ENCODE data around the gene FGD2. TPM values are rescaled to one million over a fixed set of nuclear protein-coding genes. Genes with fewer than 3 reads are reported as not detected.

The FGD2 gene
- total RNA-seq, 4 donors from 2014 or later: 2.5 to 292 (median 34.9) TPM

- TF ChIP-seq POLR2A (IDR thresholded peaks at IDR 0.05) (no peak), CTCF (IDR thresholded peaks at IDR 0.05) (peak; percentile 84 to 98 (median 92))
- peak overlapping the region in 1 of 4 donors; percentile 4 for H3K4me3 ChIP-seq
- peak overlapping the region in 1 of 4 donors; percentile 74 for H3K27ac ChIP-seq
- no peaks in the 10 kb centered on the region for H3K9me3 ChIP-seq
- no peaks in the 10 kb centered on the region for H3K36me3 ChIP-seq
- peaks cover 3 to 36% (median 31%) of the 10 kb centered on the region in 4 donors for H3K4me1 ChIP-seq
- H3K27me3 ChIP-seq: no peaks in the 10 kb centered on the region
- DNase-seq: peak; percentile 92 to 97 (median 95)
These were observed 45.9 kb downstream of the FGD2 start for GRCh38 chr6:37051138-37052026.

- no peaks in the 10 kb centered on the region for H3K36me3 ChIP-seq
- no peaks in the 10 kb centered on the region for H3K9me3 ChIP-seq
- no peak for TF ChIP-seq POLR2A (IDR thresholded peaks at IDR 0.05)
- no peak for TF ChIP-seq CTCF (IDR thresholded peaks at IDR 0.05)
- DNase-seq: no peak
- no peak overlapping the region for H3K4me3 ChIP-seq
- H3K27ac ChIP-seq: no peak overlapping the region
- no peaks in the 10 kb centered on the region for H3K27me3 ChIP-seq
- H3K4me1 ChIP-seq: peaks cover 3 to 36% (median 31%) of the 10 kb centered on the region in 4 donors
These were observed 46.7 kb downstream of the FGD2 start for GRCh38 chr6:37052027-37052628.

GRCh38 chr6:37053683-37054082 lies 48.2 kb downstream of the FGD2 start:
- no peak overlapping the region for H3K4me3 ChIP-seq
- TF ChIP-seq POLR2A (IDR thresholded peaks at IDR 0.05) (no peak), CTCF (IDR thresholded peaks at IDR 0.05) (no peak)
- DNase-seq: no peak
- no peaks in the 10 kb centered on the region for H3K9me3 ChIP-seq
- peaks cover 3 to 30% (median 26%) of the 10 kb centered on the region in 4 donors for H3K4me1 ChIP-seq
- H3K36me3 ChIP-seq: no peaks in the 10 kb centered on the region
- no peaks in the 10 kb centered on the region for H3K27me3 ChIP-seq
- H3K27ac ChIP-seq: no peak overlapping the region

GRCh38 chr6:37054171-37054570 lies 48.7 kb downstream of the FGD2 start:
- Histone ChIP-seq H3K4me1 (peaks cover 3 to 25% (median 22%) of the 10 kb centered on the region in 4 donors), H3K27ac (no peak overlapping the region), H3K9me3 (no peaks in the 10 kb centered on the region), H3K4me3 (no peak overlapping the region), H3K36me3 (no peaks in the 10 kb centered on the region), H3K27me3 (no peaks in the 10 kb centered on the region)
- no peak for DNase-seq
- TF ChIP-seq CTCF (IDR thresholded peaks at IDR 0.05) (no peak), POLR2A (IDR thresholded peaks at IDR 0.05) (no peak)

- Histone ChIP-seq H3K27me3 (no peaks in the 10 kb centered on the region), H3K27ac (no peak overlapping the region), H3K4me3 (no peak overlapping the region), H3K9me3 (no peaks in the 10 kb centered on the region), H3K36me3 (no peaks in the 10 kb centered on the region), H3K4me1 (peaks cover 4 to 23% (median 19%) of the 10 kb centered on the region in 4 donors)
- TF ChIP-seq CTCF (IDR thresholded peaks at IDR 0.05) (no peak), POLR2A (IDR thresholded peaks at IDR 0.05) (no peak)
- no peak for DNase-seq
These were observed 49.1 kb downstream of the FGD2 start for GRCh38 chr6:37054580-37054979.
